8988T (cell line): ENCODE measurements around the gene AAMP.

Experiments
- DNase-seq: peaks from one replicate; pipeline ENCODE4 v3.0.0; 2011

The AAMP gene

GRCh38 chr2:218257390-218257981 lies 12.5 kb downstream of the AAMP start:
- DNase-seq: no peak

GRCh38 chr2:218256612-218257350 lies 13.2 kb downstream of the AAMP start:
- DNase-seq: no peak

GRCh38 chr2:218255446-218255845 lies 14.5 kb downstream of the AAMP start:
- no peak for DNase-seq

DNA sequence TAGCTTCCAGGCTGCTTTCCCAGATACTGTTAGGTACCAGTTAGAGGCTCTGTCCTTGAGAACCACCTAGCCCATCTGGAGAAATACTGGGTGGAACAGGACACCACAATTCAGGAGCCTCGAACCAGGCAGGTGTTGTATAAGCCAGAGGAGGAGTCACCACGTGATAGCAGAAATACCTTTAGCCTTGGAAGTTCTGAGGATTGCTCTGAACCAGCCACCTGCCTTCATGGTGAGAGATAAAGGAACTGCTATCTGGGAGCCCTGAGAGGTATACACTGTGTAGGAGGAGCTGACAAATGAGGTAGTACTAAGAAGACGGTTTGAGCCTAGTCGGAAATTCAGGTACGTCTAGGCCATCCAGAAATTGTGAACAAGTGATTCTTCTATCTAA lies 16.7 kb downstream of the AAMP start:
- no peak for DNase-seq

DNA sequence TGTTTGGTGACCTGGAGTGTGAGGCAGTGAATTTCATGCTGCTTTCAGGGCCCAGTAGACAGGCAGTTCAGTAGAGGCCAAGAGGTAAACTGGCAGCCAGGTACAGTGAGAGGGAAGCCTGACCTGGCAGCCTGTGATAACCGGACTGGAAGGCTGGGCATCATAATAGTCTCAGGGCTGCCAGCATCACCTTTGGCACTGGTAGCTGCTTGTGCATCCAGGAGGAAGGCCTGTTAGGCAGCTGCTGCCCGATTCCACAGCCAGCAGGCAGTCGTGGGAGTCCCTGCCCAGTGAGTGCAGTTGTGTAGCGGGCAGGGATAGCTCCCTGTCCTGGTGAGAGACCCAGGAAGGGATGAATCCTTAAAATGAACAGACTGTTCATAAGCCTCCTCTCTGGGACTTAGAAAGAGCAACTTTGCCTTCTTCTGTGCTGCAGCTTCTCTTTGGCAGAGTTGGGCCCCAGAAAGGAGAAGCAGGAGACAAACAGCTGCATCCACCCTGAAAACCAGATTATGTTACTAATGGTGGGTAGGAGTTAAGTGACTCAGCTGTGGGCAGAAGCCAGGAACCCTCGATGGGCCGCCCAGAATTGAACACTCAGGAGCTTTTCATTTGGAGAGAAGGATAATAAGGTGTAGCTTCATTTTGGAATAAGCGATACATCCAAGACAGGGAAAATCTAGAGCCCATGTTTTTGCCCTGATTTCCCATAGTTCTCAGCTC lies 17.3 kb downstream of the AAMP start:
- no peak for DNase-seq

GRCh38 chr2:218249691-218250090 lies 20.2 kb downstream of the AAMP start:
- DNase-seq: no peak

DNA sequence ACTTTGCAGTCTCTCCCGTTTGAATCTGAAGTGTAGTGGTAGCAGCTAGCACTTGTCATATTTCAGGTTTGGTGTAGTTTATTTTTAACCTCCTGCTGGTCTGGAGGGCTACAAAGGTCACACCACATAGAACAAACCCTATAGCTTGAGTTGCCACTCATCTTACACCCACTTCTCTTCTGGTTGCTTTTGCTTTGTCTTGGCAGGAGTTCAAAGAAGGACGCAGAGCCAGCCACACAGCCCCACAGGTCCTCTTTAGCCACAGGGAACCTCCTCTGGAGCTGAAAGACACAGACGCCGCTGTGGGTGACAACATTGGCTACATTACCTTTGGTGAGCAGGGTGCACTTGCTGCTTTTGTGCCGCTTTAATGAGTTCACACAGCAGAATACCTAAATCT lies 24.7 kb downstream of the AAMP start:
- no peak for DNase-seq

GRCh38 chr2:218244665-218245064 lies 25.3 kb downstream of the AAMP start:
- DNase-seq: no peak

GRCh38 chr2:218244204-218244603 lies 25.7 kb downstream of the AAMP start:
- DNase-seq: no peak

- DNase-seq: no peak
Measured at GRCh38 chr2:218238887-218239286, 31.1 kb downstream of the AAMP start.

GRCh38 chr2:218236829-218237228 lies 33.1 kb downstream of the AAMP start:
- DNase-seq: no peak

- no peak for DNase-seq
Measured at GRCh38 chr2:218235017-218235416, 34.9 kb downstream of the AAMP start.

DNA sequence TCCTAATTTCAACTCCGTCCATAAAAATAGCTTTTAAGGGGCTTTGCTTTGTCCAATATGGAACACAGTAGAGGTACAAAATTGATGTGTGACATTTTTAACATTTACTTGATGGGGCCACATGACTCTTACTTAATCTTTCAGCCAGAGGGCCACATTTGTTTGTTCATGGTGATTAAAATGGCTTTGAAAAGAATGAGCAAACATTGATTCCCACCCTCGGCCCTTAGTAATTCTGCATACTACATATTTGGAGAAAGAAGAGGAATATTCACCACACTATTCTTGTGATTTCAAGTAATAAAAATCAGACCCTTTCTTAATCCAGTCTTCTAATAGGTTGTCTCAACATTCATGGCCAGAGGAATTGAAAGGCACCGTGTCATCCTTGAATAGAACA lies 35.4 kb downstream of the AAMP start:
- DNase-seq: no peak

GRCh38 chr2:218233543-218233942 lies 36.4 kb downstream of the AAMP start:
- DNase-seq: no peak

GRCh38 chr2:218230882-218231281 lies 39.1 kb downstream of the AAMP start:
- DNase-seq: no peak

DNA sequence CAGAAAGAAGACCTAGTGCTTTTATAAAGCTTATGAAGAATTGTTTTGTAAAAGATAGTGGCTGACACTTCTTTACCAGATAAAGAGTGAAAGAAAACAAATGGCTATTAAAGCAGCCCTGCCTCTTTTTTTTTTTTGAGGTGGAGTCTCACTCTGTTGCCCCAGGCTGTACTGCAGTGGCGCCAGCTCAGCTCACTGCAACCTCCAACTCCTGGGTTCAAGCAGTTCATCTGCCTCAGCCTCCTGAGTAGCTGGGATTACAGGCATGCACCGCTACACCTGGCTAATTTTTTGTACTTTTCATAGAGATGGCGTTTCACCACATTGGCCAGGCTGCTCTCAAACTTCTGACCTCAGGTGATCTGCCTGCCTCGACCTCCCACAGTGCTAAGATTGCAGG lies 40.1 kb downstream of the AAMP start:
- no peak for DNase-seq

- no peak for DNase-seq
Measured at GRCh38 chr2:218229239-218229638, 40.7 kb downstream of the AAMP start.

GRCh38 chr2:218228366-218229090 lies 41.4 kb downstream of the AAMP start:
- DNase-seq: no peak

- DNase-seq: no peak
Measured at GRCh38 chr2:218226903-218227302, 43.0 kb downstream of the AAMP start.

- DNase-seq: no peak
Measured at GRCh38 chr2:218224186-218224585, 45.8 kb downstream of the AAMP start.

DNA sequence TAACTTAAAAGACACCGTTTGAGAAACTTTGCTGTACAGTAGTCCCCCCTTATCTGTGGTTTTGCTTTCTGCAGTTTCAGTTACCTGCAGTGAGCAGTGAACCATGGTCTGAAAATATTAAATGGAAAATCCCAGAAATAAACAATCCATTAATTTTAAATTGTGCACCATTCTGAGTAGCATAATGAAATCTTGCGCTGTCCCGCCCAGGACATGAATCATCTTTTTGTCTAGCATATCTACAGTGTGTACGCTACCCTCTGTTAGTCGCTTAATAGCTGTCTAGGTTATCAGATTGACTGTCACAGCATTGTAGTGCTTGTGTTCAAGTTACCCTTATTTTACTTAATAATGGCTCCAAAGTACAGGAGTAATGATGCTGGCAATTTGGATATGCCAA lies 46.9 kb downstream of the AAMP start:
- no peak for DNase-seq

- no peak for DNase-seq
Measured at GRCh38 chr2:218221000-218221399, 48.9 kb downstream of the AAMP start.

DNA sequence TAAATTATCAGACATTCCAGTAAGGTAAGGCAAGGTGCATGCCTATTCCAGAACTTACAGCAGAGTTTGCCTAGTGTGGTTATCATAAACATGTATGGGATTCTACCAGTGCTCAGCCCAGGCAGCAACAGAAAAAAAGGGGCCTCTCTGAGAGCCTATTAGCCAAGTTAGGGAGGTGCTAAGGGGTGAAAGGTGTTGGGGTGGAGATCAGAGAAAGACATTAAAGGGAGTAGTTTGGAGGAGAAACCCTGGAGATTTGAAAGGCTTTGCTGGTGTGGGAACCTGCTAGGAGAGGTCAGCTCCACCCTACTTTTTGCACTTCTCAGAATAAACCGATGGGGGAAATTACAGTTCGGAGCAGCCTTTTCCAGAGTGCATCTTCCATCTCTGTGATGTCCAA lies 50.0 kb downstream of the AAMP start:
- no peak for DNase-seq
